ENCODE measurements around the gene SRPK1. TPM values are rescaled to one million over a fixed set of nuclear protein-coding genes. Genes with fewer than 3 reads are reported as not detected.

The SRPK1 gene
- total RNA-seq, 1 donor from 2014 or later, result 36.0 TPM

- DNase-seq (ENCODE audit: extremely low spot score, unreplicated experiment), result no peak
- no peaks in the 10 kb centered on the region for H3K4me1 Mint-ChIP-seq (ENCODE audit: unreplicated experiment)
- H3K27ac Mint-ChIP-seq (ENCODE audit: unreplicated experiment), result no peak overlapping the region
- H3K27me3 Mint-ChIP-seq (ENCODE audit: unreplicated experiment), result peaks cover 52% of the 10 kb centered on the region
- no peak overlapping the region for H3K4me3 Mint-ChIP-seq (ENCODE audit: unreplicated experiment)
- no peaks in the 10 kb centered on the region for H3K9me3 Mint-ChIP-seq (ENCODE audit: unreplicated experiment)
- no peaks in the 10 kb centered on the region for H3K36me3 Mint-ChIP-seq (ENCODE audit: unreplicated experiment)
- TF ChIP-seq CTCF (IDR thresholded peaks at IDR 0.05), result no peak
Observed at GRCh38 chr6:35790683-35791082, 130.2 kb downstream of the SRPK1 start.

DNA sequence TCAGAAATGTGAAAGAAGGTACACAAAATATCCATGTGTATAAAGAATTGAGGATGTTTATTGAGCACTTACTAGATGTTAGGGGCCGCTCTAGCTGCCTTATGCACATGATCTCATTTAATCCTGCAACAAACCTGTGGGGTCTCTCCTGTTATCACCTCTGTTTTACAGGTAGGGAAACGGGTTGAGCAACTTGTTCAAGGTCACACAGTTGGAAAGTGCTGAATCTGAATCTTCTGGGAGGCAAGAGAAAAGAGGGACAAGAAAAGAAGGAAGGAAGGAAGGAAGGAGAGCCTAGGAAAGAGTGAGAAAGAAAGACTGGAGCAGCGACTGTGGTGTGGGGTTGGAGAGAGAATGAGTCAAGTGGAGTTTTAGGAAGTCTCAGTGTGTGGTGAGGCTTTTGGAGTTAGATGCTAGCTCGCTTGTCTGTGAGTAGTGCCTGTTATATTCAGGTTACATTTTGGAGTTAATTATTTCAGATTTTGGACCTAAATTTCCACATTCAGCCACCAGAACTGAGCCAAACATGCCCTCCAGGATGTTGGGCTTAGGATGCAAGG lies 132.4 kb downstream of the SRPK1 start:
- Mint-ChIP-seq H3K27me3 (ENCODE audit: unreplicated experiment) (peaks cover 60% of the 10 kb centered on the region), H3K4me3 (ENCODE audit: unreplicated experiment) (no peak overlapping the region), H3K4me1 (ENCODE audit: unreplicated experiment) (no peaks in the 10 kb centered on the region), H3K9me3 (ENCODE audit: unreplicated experiment) (no peaks in the 10 kb centered on the region), H3K36me3 (ENCODE audit: unreplicated experiment) (no peaks in the 10 kb centered on the region), H3K27ac (ENCODE audit: unreplicated experiment) (no peak overlapping the region)
- DNase-seq (ENCODE audit: extremely low spot score, unreplicated experiment), result no peak
- no peak for TF ChIP-seq CTCF (IDR thresholded peaks at IDR 0.05)

DNA sequence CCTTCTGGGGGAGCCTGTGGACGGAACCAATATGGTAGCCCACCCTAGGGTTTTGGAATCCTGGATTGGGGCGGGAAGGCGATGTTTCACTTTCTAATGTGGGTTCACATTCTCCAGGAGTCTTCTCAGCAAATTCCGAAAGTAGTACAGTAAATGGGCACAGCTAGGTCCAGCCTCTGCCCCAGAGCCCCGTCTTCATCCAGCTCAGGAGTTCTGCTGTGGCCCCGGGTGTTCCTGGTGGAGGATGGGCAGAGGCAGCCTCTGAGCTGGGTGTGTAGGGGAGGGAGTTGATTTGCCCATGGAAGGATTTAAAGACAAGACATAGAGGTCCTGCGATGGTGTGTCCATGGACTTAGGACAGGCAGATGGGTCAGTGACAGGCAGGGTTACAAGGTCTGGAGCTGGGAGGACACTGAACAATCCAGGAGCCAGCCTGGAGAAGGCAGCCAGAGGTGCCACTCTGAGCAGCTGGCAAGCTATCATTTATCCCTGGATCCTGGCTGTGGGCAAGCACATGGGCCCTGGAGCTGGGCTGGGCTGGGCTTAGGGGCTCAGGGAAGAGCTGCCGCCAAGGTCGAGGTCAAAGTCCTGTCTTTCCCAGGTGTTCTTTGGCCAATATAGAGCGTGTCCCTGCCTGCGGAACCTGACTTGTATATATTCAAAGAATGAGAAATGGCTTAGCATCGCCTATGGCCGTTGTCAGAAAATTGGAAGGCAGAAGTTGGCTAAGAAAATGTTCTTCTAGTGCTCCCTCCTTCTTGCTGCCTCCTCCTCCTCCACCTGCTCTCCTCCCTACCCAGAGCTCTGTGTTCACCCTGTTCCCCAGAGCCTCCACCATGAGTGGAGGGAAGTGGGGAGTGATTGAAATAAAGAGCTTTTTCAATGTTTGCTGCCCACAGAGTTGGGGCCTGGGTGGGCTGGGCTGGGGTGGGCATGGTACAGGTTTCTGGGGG lies 133.4 kb downstream of the SRPK1 start:
- Mint-ChIP-seq H3K4me3 (ENCODE audit: unreplicated experiment) (no peak overlapping the region), H3K36me3 (ENCODE audit: unreplicated experiment) (no peaks in the 10 kb centered on the region), H3K9me3 (ENCODE audit: unreplicated experiment) (no peaks in the 10 kb centered on the region), H3K4me1 (ENCODE audit: unreplicated experiment) (no peaks in the 10 kb centered on the region), H3K27ac (ENCODE audit: unreplicated experiment) (no peak overlapping the region), H3K27me3 (ENCODE audit: unreplicated experiment) (peaks cover 60% of the 10 kb centered on the region)
- no peak for DNase-seq (ENCODE audit: extremely low spot score, unreplicated experiment)
- TF ChIP-seq CTCF (IDR thresholded peaks at IDR 0.05), result no peak

GRCh38 chr6:35786810-35787209 lies 134.1 kb downstream of the SRPK1 start:
- Mint-ChIP-seq H3K27ac (ENCODE audit: unreplicated experiment) (no peak overlapping the region), H3K9me3 (ENCODE audit: unreplicated experiment) (no peaks in the 10 kb centered on the region), H3K4me1 (ENCODE audit: unreplicated experiment) (no peaks in the 10 kb centered on the region), H3K27me3 (ENCODE audit: unreplicated experiment) (peaks cover 67% of the 10 kb centered on the region), H3K36me3 (ENCODE audit: unreplicated experiment) (no peaks in the 10 kb centered on the region), H3K4me3 (ENCODE audit: unreplicated experiment) (no peak overlapping the region)
- TF ChIP-seq CTCF (IDR thresholded peaks at IDR 0.05), result no peak
- DNase-seq (ENCODE audit: extremely low spot score, unreplicated experiment), result no peak

- no peaks in the 10 kb centered on the region for H3K4me1 Mint-ChIP-seq (ENCODE audit: unreplicated experiment)
- TF ChIP-seq CTCF (IDR thresholded peaks at IDR 0.05), result no peak
- no peak overlapping the region for H3K27ac Mint-ChIP-seq (ENCODE audit: unreplicated experiment)
- H3K4me3 Mint-ChIP-seq (ENCODE audit: unreplicated experiment), result no peak overlapping the region
- no peak for DNase-seq (ENCODE audit: extremely low spot score, unreplicated experiment)
- H3K9me3 Mint-ChIP-seq (ENCODE audit: unreplicated experiment), result no peaks in the 10 kb centered on the region
- H3K27me3 Mint-ChIP-seq (ENCODE audit: unreplicated experiment), result peaks cover 67% of the 10 kb centered on the region
- H3K36me3 Mint-ChIP-seq (ENCODE audit: unreplicated experiment), result no peaks in the 10 kb centered on the region
Observed at GRCh38 chr6:35786272-35786671, 134.6 kb downstream of the SRPK1 start.

All from osteocyte (in vitro differentiated cells).